Chondrocyte (in vitro differentiated cells): ENCODE results near the gene CABLES1. TPM values are rescaled to one million over a fixed set of nuclear protein-coding genes. Genes with fewer than 3 reads are reported as not detected.
A peak's percentile ranks its signal among the peaks of the same experiment; 100 is the strongest.

Experiments used
- DNase-seq: peaks from one replicate; pipeline ENCODE4 v3.0.0; 2021; ENCODE audit warnings: mixed read lengths, low spot score
- H3K27ac Mint-ChIP-seq: one replicate; pipeline ENCODE4 v1.8.0; 2021; ENCODE audit warnings: mild to moderate bottlenecking, moderate library complexity, mixed read lengths; ENCODE audit not compliant: unreplicated experiment
- H3K27me3 Mint-ChIP-seq: 2 replicates; pipeline ENCODE4 v1.8.0; 2021; ENCODE audit warnings: low read depth, mixed read lengths
- H3K36me3 Mint-ChIP-seq: 2 replicates; pipeline ENCODE4 v1.8.0; 2021; ENCODE audit warnings: low read depth, mixed read lengths
- H3K4me1 Mint-ChIP-seq: 2 replicates; pipeline ENCODE4 v1.8.0; 2021; ENCODE audit warnings: low read depth, mild to moderate bottlenecking, mixed read lengths
- H3K4me3 Mint-ChIP-seq: one replicate; pipeline ENCODE4 v1.8.0; 2021; ENCODE audit warnings: mild to moderate bottlenecking, moderate library complexity, mixed read lengths; ENCODE audit not compliant: unreplicated experiment
- H3K9me3 Mint-ChIP-seq: 2 replicates; pipeline ENCODE4 v1.8.0; 2021; ENCODE audit warnings: low read depth, mixed read lengths
- CTCF ChIP-seq: fragments of 200-600 bp; sonication (generic); IDR thresholded peaks from 2 replicates; pipeline ENCODE4 v1.5.0; 2021; ENCODE audit warnings: antibody characterized with exemption, mild to moderate bottlenecking, moderate library complexity
- total RNA-seq: library from RNA; stranded (reverse); gene quantifications from 3 replicates; pipeline ENCODE4 v1.2.1, GENCODE V29; 2021

Gene CABLES1
- total RNA-seq, 1 donor from 2014 or later = 29.3 TPM

GRCh38 chr18:23260926-23261590 is 125.8 kb downstream of the CABLES1 start:
- Mint-ChIP-seq H3K27ac (no peak overlapping the region), H3K4me1 (peaks cover 52% of the 10 kb centered on the region), H3K4me3 (no peak overlapping the region), H3K9me3 (no peaks in the 10 kb centered on the region), H3K27me3 (no peaks in the 10 kb centered on the region), H3K36me3 (peaks cover 7% of the 10 kb centered on the region)
- no peak for DNase-seq
- TF ChIP-seq CTCF = no peak

GRCh38 chr18:23263551-23264235 is 128.4 kb downstream of the CABLES1 start:
- H3K4me3 Mint-ChIP-seq = no peak overlapping the region
- peaks cover 35% of the 10 kb centered on the region for H3K4me1 Mint-ChIP-seq
- H3K36me3 Mint-ChIP-seq = no peaks in the 10 kb centered on the region
- H3K9me3 Mint-ChIP-seq = no peaks in the 10 kb centered on the region
- no peaks in the 10 kb centered on the region for H3K27me3 Mint-ChIP-seq
- H3K27ac Mint-ChIP-seq = no peak overlapping the region
- DNase-seq = no peak
- no peak for TF ChIP-seq CTCF

GRCh38 chr18:23265682-23266399 is 130.6 kb downstream of the CABLES1 start:
- peaks cover 13% of the 10 kb centered on the region for H3K4me1 Mint-ChIP-seq
- peaks cover 3% of the 10 kb centered on the region for H3K9me3 Mint-ChIP-seq
- no peaks in the 10 kb centered on the region for H3K27me3 Mint-ChIP-seq
- peaks cover 3% of the 10 kb centered on the region for H3K36me3 Mint-ChIP-seq
- peak; percentile 34 for TF ChIP-seq CTCF
- no peak for DNase-seq
- H3K27ac Mint-ChIP-seq = no peak overlapping the region
- H3K4me3 Mint-ChIP-seq = no peak overlapping the region

DNA sequence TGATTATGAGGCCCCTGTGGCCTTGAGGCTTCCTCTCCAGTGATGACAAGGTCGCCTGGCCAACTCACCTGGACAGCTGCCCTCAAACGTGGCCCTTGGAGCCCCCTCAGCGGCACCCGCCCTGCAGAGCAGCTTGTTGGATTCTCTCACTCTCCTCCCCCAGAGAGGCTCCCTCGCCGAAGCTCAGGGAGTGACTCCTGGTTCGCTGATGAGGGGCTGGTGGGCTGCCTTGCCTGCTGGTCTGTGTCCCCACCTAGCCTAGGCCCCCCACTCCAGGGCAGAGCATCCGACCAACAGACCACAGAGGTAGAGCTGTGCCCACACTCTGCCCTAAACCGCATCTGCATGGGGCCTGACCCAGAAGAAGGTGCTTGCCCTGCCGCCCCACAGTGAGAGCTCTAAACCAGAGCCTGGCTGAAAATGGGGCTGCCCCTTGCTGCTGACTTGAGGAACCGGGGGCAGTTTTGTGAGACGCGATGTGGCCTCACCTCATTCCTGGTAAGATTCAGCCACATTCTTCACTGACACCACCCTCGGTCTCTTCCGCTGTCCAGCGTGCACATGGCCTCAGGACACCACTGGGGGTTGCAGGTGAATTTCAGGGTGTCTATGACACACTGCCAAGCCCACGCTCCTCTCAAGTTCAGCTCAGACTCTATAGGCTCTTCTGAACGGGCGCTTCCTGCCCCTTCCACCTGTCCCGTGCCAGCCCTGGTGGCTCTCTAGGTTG is 131.6 kb downstream of the CABLES1 start:
- H3K36me3 Mint-ChIP-seq = peaks cover 3% of the 10 kb centered on the region
- H3K4me3 Mint-ChIP-seq = no peak overlapping the region
- no peak for TF ChIP-seq CTCF
- H3K27me3 Mint-ChIP-seq = no peaks in the 10 kb centered on the region
- peaks cover 3% of the 10 kb centered on the region for H3K9me3 Mint-ChIP-seq
- H3K27ac Mint-ChIP-seq = no peak overlapping the region
- H3K4me1 Mint-ChIP-seq = peaks cover 17% of the 10 kb centered on the region
- no peak for DNase-seq

DNA sequence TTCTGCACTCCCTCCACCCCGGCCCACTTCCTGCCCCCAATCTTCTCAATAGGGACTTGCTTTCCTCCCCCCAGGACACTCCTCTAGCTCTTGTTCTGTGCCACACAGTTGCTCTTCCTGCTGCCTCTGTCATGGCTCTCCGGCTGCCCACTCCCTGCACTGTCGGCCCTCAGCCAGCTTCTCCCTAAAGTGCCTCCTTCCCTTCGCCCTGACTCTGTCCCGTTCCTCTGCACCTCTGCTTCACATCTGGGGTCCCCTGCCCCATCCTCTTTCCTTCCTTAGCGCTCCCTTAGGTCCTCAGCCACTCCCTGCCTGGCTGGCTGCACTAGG is 132.1 kb downstream of the CABLES1 start:
- TF ChIP-seq CTCF = no peak
- H3K36me3 Mint-ChIP-seq = peaks cover 3% of the 10 kb centered on the region

More for the DNA sequence above, 132.1 kb downstream of the CABLES1 start:
- H3K9me3 Mint-ChIP-seq = peaks cover 3% of the 10 kb centered on the region
- no peak overlapping the region for H3K27ac Mint-ChIP-seq
- H3K27me3 Mint-ChIP-seq = no peaks in the 10 kb centered on the region
- DNase-seq = no peak
- peaks cover 17% of the 10 kb centered on the region for H3K4me1 Mint-ChIP-seq
- no peak overlapping the region for H3K4me3 Mint-ChIP-seq
